Spleen (tissue), 11 donors: ENCODE results near the gene SLC13A4. TPM values are rescaled to one million over a fixed set of nuclear protein-coding genes. Genes with fewer than 3 reads are reported as not detected.

Experiments
- DNase-seq: peaks from one replicate; pipeline ENCODE4 v3.0.0-alpha.2; 2020
- H3K27ac ChIP-seq, 8 donors: fragments of 200-600 bp; sonication (generic) in 7 of 8; 1 replicate in 4 of 8; 2 replicates in 4 of 8; pipeline versions ENCODE4 v1.5.0 to v1.8.0; 2016 to 2021; ENCODE audit warnings: inconsistent platforms in 4 of 8, mild to moderate bottlenecking in 4 of 8, moderate library complexity in 1 of 8
- H3K27me3 ChIP-seq, 7 donors: fragments of 200-600 bp; sonication (generic) in 6 of 7; replicated peaks in 1 of 7; 1 replicate in 4 of 7; 2 replicates in 3 of 7; pipeline versions ENCODE4 v1.5.0 to v1.8.0; 2016 to 2021; ENCODE audit warnings: inconsistent platforms in 3 of 7, mild to moderate bottlenecking in 1 of 7
- H3K36me3 ChIP-seq, 6 donors: fragments of 200-600 bp; sonication (generic) in 5 of 6; 1 replicate in 4 of 6; 2 replicates in 2 of 6; pipeline versions ENCODE4 v1.5.0 to v1.8.0; 2016 to 2021; ENCODE audit warnings: inconsistent platforms in 2 of 6
- H3K4me1 ChIP-seq, 6 donors: fragments of 200-600 bp; sonication (generic) in 5 of 6; 1 replicate in 3 of 6; 2 replicates in 3 of 6; pipeline versions ENCODE4 v1.5.0 to v1.8.0; 2016 to 2021; ENCODE audit warnings: inconsistent platforms in 3 of 6
- H3K4me3 ChIP-seq, 8 donors: fragments of 200-600 bp; sonication (generic) in 7 of 8; 1 replicate in 4 of 8; 2 replicates in 4 of 8; pipeline versions ENCODE4 v1.5.0 to v1.8.0; 2016 to 2021; ENCODE audit warnings: inconsistent platforms in 4 of 8, mild to moderate bottlenecking in 4 of 8, moderate library complexity in 2 of 8
- H3K9me3 ChIP-seq, 8 donors: fragments of 200-600 bp; sonication (generic) in 7 of 8; 1 replicate in 4 of 8; 2 replicates in 4 of 8; pipeline versions ENCODE4 v1.5.0 to v1.8.0; 2016 to 2021; ENCODE audit warnings: inconsistent platforms in 4 of 8
- CTCF ChIP-seq, 11 experiments: fragments of 200-600 bp in 7 of 11; fragments of 450-650 bp in 4 of 11; sonication (generic) in 4 of 11; IDR thresholded peaks in 8 of 11; conservative IDR thresholded peaks in 3 of 11; 1 replicate in 7 of 11; 2 replicates in 4 of 11; pipeline versions ENCODE4 v1.4.0 to v1.8.0; 2016 to 2021; ENCODE audit warnings: antibody characterized with exemption in 11 of 11, inconsistent platforms in 4 of 11, mild to moderate bottlenecking in 1 of 11
- POLR2A ChIP-seq, 3 donors: fragments of 450-650 bp; IDR thresholded peaks; one replicate each; pipeline ENCODE4 v1.5.1; 2017; ENCODE audit warnings: antibody characterized with exemption in 3 of 3, mild to moderate bottlenecking in 1 of 3
- POLR2AphosphoS5 ChIP-seq, 3 donors: sonication (generic); formaldehyde crosslinking; IDR thresholded peaks; one replicate each; pipeline ENCODE4 v1.5.1; 2017; ENCODE audit warnings: antibody characterized with exemption in 3 of 3
- WGBS, 5 donors: extraction: QIAGEN DNeasy Blood & Tissue Kit in 3 of 5; methylation state at CpG; one replicate each; pipeline versions ENCODE4 v1.1.5 to v1.1.7; 2013 to 2018; 5-methylcytosine and 5-hydroxymethylcytosine counted together
- intact Hi-C: fragments of 100-400 bp; cut with DNase I; formaldehyde crosslinking; loops from one replicate; pipeline ENCODE4 v1.15.0; 2023; ENCODE audit warnings: low total_unique reads
- polyA plus RNA-seq, 3 donors: library from polyadenylated mRNA; stranded (reverse); fragments of 200-250 nt; gene quantifications; one replicate each; pipeline ENCODE4 v1.2.1, GENCODE V29; 2013
- total RNA-seq, 7 donors: library from RNA; depleted of rRNA in 3 of 7; stranded (reverse); fragments of >200 nt in 3 of 7; fragmentation: NEBNext Ultra II Directional in 4 of 7; extraction: Animal tissue kit (Norgen Biotek cat#: 25700) in 4 of 7; gene quantifications; one replicate each; pipeline versions ENCODE4 v1.1.0 to v1.2.1, GENCODE V29; 2016 to 2021
- donor health status: healthy with polysubstance abuse.
- donor health status: DM: no; HTN: no; CAD: no; lungs with moderate emphysema.
- donor health status: DM: no; HTN: no; CAD: no.
- donor health status: Bipolar disorder and iron deficiency.
- donor health status: healthy.
- donor health status: DM: no; HTN: no; CAD: no.
- donor health status: DM: yes; HTN: yes; CAD: no.

SLC13A4 gene
- total and polyA plus RNA-seq, 10 donors = 0.16 to 0.20 TPM; not detected in 8

DNA sequence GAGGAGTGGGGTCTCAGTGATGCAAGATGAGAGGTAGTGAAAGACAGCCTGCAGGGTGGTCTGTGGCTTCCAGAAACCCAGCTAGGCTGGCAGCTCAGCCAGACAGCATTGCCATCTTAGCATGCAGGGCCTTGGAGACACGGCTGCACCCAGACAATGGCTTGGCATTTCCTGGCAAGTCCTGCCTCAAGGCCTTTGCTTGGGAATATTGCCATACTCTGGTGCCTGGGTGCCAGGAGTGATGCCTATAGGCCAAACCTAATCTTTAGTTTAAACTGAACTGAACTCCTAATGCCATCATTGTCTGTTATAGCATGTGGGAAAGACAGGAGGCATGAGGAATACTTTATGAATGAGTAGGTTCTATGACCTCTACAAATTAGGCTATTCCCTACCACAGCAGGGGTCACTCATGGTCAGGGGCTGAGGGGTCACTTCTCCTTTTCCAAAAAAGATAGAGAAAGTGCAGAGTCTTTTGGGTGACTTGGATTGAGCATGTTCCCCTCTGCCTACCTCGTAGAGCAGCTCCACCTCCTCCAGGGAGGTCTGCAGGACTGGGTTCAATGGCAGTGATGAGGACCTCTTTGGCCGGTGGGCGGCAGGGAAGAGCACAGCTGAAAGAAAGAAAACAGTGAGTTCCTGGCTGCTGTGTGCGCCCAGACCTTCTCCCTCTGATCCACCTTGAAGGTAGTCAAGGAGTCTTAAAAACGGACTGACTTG, 8.8 kb upstream of the SLC13A4 start:
- no peak overlapping the region for H3K4me3 ChIP-seq
- intact Hi-C loops = no loop called here
- 79 to 92% (median 85%) methylated on average over 6 of the region's 6 CpGs for WGBS, 5 donors

GRCh38 chr7:135734343-135734689, 6.3 kb upstream of the SLC13A4 start:
- Histone ChIP-seq H3K27ac (no peak overlapping the region), H3K4me3 (no peak overlapping the region), H3K4me1 (no peaks in the 10 kb centered on the region), H3K36me3 (no peaks in the 10 kb centered on the region), H3K9me3 (no peaks in the 10 kb centered on the region), H3K27me3 (no peaks in the 10 kb centered on the region)
- no peak for DNase-seq
- TF ChIP-seq POLR2AphosphoS5 (IDR thresholded peaks at IDR 0.05) (no peak), POLR2A (IDR thresholded peaks at IDR 0.05) (no peak), CTCF (IDR thresholded peaks at IDR 0.05 in 8 of 11, conservative IDR thresholded peaks at IDR 0.05 in 3 of 11) (no peak)
- 75 to 100% (median 92%) methylated on average over 1 of the region's 1 CpG for WGBS, 5 donors
- intact Hi-C loops = no loop called here

More for the DNA sequence above, 8.8 kb upstream of the SLC13A4 start:
- Histone ChIP-seq H3K4me1 (no peaks in the 10 kb centered on the region), H3K36me3 (no peaks in the 10 kb centered on the region), H3K27ac (no peak overlapping the region), H3K9me3 (no peaks in the 10 kb centered on the region), H3K27me3 (no peaks in the 10 kb centered on the region)
- TF ChIP-seq CTCF (IDR thresholded peaks at IDR 0.05 in 8 of 11, conservative IDR thresholded peaks at IDR 0.05 in 3 of 11) (no peak), POLR2AphosphoS5 (IDR thresholded peaks at IDR 0.05) (no peak), POLR2A (IDR thresholded peaks at IDR 0.05) (no peak)
- no peak for DNase-seq

- Histone ChIP-seq H3K4me1 (no peaks in the 10 kb centered on the region), H3K9me3 (no peaks in the 10 kb centered on the region), H3K36me3 (no peaks in the 10 kb centered on the region), H3K27me3 (no peaks in the 10 kb centered on the region), H3K4me3 (no peak overlapping the region), H3K27ac (no peak overlapping the region)
- TF ChIP-seq POLR2A (IDR thresholded peaks at IDR 0.05) = no peak
- TF ChIP-seq POLR2AphosphoS5 (IDR thresholded peaks at IDR 0.05) = no peak
- no peak for TF ChIP-seq CTCF (IDR thresholded peaks at IDR 0.05 in 8 of 11, conservative IDR thresholded peaks at IDR 0.05 in 3 of 11)
- no peak for DNase-seq
- WGBS, 5 donors = 89 to 94% (median 93%) methylated on average over 21 of the region's 21 CpGs
- intact Hi-C loops = no loop called here
Measured at GRCh38 chr7:135733603-135734342, 5.8 kb upstream of the SLC13A4 start.

GRCh38 chr7:135731131-135731530, 3.1 kb upstream of the SLC13A4 start:
- TF ChIP-seq CTCF (IDR thresholded peaks at IDR 0.05 in 8 of 11, conservative IDR thresholded peaks at IDR 0.05 in 3 of 11) (no peak), POLR2AphosphoS5 (IDR thresholded peaks at IDR 0.05) (no peak), POLR2A (IDR thresholded peaks at IDR 0.05) (no peak)
- H3K27me3 ChIP-seq = peaks cover 0 to 7% (median 0%) of the 10 kb centered on the region in 7 donors
- H3K4me3 ChIP-seq = no peak overlapping the region
- H3K9me3 ChIP-seq = no peaks in the 10 kb centered on the region
- WGBS, 5 donors = 78 to 95% (median 91%) methylated on average over 4 of the region's 4 CpGs
- H3K4me1 ChIP-seq = no peaks in the 10 kb centered on the region
- no peak overlapping the region for H3K27ac ChIP-seq
- H3K36me3 ChIP-seq = no peaks in the 10 kb centered on the region
- intact Hi-C loops = no loop called here
- no peak for DNase-seq
